ENCODE data around the gene ITGAL.
A peak's percentile ranks its signal among the peaks of the same experiment; 100 is the strongest.
"Not testable (repeated sequence)": the region's sequence is repeated elsewhere in the genome, so short reads cannot be mapped to it uniquely, and the experiment has no call there.

ITGAL gene

GRCh38 chr16:30472328-30472942 is at the start of gene ITGAL:
TSS of gene ITGAL (plus strand) at chr16:30472742. CDS start at chr16:30472838, 96 bp downstream.
- no peak for DNase-seq

- no peak for DNase-seq
These were observed 44.5 kb upstream of the ITGAL start for GRCh38 chr16:30428055-30428454.

- no peak for DNase-seq
These were observed 43.2 kb upstream of the ITGAL start for GRCh38 chr16:30429418-30429677.

GRCh38 chr16:30429678-30430427 is 42.7 kb upstream of the ITGAL start, which contains the start of gene DCTPP1:
TSS of gene DCTPP1 (minus strand) at chr16:30430030. CDS start at chr16:30429980, 50 bp downstream.
- peak; percentile 100 for DNase-seq

- DNase-seq = no peak
These were observed 42.0 kb upstream of the ITGAL start for GRCh38 chr16:30430428-30430970.

- no peak for DNase-seq
These were observed 37.7 kb upstream of the ITGAL start for GRCh38 chr16:30434852-30435251.

- DNase-seq = peak; percentile 95
These were observed 35.0 kb upstream of the ITGAL start for GRCh38 chr16:30437511-30438046.

GRCh38 chr16:30438835-30439234 is 33.7 kb upstream of the ITGAL start:
- no peak for DNase-seq

- no peak for DNase-seq
These were observed 32.7 kb upstream of the ITGAL start for GRCh38 chr16:30439720-30440348.

GRCh38 chr16:30443631-30444030 is 28.9 kb upstream of the ITGAL start:
- DNase-seq = no peak

- no peak for DNase-seq
These were observed 28.1 kb upstream of the ITGAL start for GRCh38 chr16:30444231-30445148.

- DNase-seq = no peak
These were observed 27.5 kb upstream of the ITGAL start for GRCh38 chr16:30445149-30445407.

- peak; percentile 99 for DNase-seq
These were observed 26.9 kb upstream of the ITGAL start, which contains the start of gene SEPHS2 for GRCh38 chr16:30445408-30446202. TSS of gene SEPHS2 (minus strand) at chr16:30445874. CDS start at chr16:30445727, 147 bp downstream.

GRCh38 chr16:30446203-30446595 is 26.3 kb upstream of the ITGAL start:
- DNase-seq = no peak

GRCh38 chr16:30447512-30448226 is 24.9 kb upstream of the ITGAL start:
- DNase-seq = no peak

- no peak for DNase-seq
These were observed 23.5 kb upstream of the ITGAL start for GRCh38 chr16:30449116-30449435.

- not testable (repeated sequence) for DNase-seq
These were observed 19.6 kb upstream of the ITGAL start for GRCh38 chr16:30452709-30453580.

- no peak for DNase-seq
These were observed 16.2 kb upstream of the ITGAL start for GRCh38 chr16:30456302-30456701.

GRCh38 chr16:30457256-30457655 is 15.3 kb upstream of the ITGAL start:
- no peak for DNase-seq

All from NCI-H345 (cell line).